Measurements from ENCODE around the gene MCRS1.

MCRS1 gene

GRCh38 chr12:49554266-49554665 is 13.7 kb downstream of the MCRS1 start:
- no peak overlapping the region for H3K4me3 ChIP-seq (ENCODE audit: low read depth, low read length)
- no peak for TF ChIP-seq CTCF (IDR thresholded peaks at IDR 0.05; ENCODE audit: control insufficient read depth, extremely low read depth, insufficient read depth)
- no peak for DNase-seq (ENCODE audit: low read depth)

GRCh38 chr12:49553512-49554088 is 14.3 kb downstream of the MCRS1 start:
- TF ChIP-seq CTCF (IDR thresholded peaks at IDR 0.05; ENCODE audit: control insufficient read depth, extremely low read depth, insufficient read depth): peak; percentile 90
- peak; percentile 36 for DNase-seq (ENCODE audit: low read depth)
- no peak overlapping the region for H3K4me3 ChIP-seq (ENCODE audit: low read depth, low read length)

GRCh38 chr12:49552899-49553298 is 15.0 kb downstream of the MCRS1 start:
- H3K4me3 ChIP-seq (ENCODE audit: low read depth, low read length): no peak overlapping the region
- DNase-seq (ENCODE audit: low read depth): no peak
- no peak for TF ChIP-seq CTCF (IDR thresholded peaks at IDR 0.05; ENCODE audit: control insufficient read depth, extremely low read depth, insufficient read depth)

- no peak overlapping the region for H3K4me3 ChIP-seq (ENCODE audit: low read depth, low read length)
- no peak for TF ChIP-seq CTCF (IDR thresholded peaks at IDR 0.05; ENCODE audit: control insufficient read depth, extremely low read depth, insufficient read depth)
- no peak for DNase-seq (ENCODE audit: low read depth)
Observed at GRCh38 chr12:49552425-49552824, 15.5 kb downstream of the MCRS1 start.

GRCh38 chr12:49552014-49552413 is 15.9 kb downstream of the MCRS1 start:
- TF ChIP-seq CTCF (IDR thresholded peaks at IDR 0.05; ENCODE audit: control insufficient read depth, extremely low read depth, insufficient read depth): no peak
- no peak for DNase-seq (ENCODE audit: low read depth)
- H3K4me3 ChIP-seq (ENCODE audit: low read depth, low read length): no peak overlapping the region

DNA sequence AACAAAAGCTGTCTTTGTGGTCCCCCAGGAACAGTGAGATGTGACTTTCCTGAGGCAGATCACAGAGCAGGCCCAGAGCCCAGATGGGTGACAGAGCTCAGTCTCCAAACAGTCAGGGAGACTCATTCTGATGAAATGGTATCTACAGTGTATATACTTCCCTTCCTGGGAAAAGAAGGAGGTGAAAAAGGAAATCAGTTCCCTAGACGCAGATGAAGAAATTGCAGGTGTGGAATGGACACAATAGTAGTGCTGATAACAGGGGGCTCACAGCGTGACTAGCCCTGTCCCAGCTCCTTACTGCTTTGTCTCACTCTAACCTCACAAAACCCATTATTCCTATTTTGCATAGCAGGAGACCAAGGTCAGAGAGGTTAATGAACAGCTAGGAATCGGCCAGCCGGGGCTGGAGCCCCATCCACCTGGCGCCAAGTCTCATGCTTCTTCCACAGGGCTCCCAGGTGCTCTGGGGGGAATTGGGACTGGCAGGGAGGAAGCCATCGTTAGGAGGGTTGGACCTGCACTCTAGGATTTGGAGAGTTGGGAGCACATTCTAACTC is 17.2 kb downstream of the MCRS1 start:
- H3K4me3 ChIP-seq (ENCODE audit: low read depth, low read length): no peak overlapping the region
- DNase-seq (ENCODE audit: low read depth): no peak
- no peak for TF ChIP-seq CTCF (IDR thresholded peaks at IDR 0.05; ENCODE audit: control insufficient read depth, extremely low read depth, insufficient read depth)
